Right lobe of liver (tissue), 4 donors: Measurements from ENCODE around the gene TAGLN2.

Experiments used
- CTCF ChIP-seq, 4 donors: fragments of 200-600 bp in 3 of 4; fragments of 450-650 bp in 1 of 4; IDR thresholded peaks; one replicate each; pipeline versions ENCODE4 v1.5.1 to v1.8.0; 2016 to 2022; ENCODE audit warnings: antibody characterized with exemption in 4 of 4, mild to moderate bottlenecking in 2 of 4
- POLR2A ChIP-seq: fragments of 450-650 bp; IDR thresholded peaks from one replicate; pipeline ENCODE4 v1.6.1; 2017; ENCODE audit warnings: antibody characterized with exemption, mild to moderate bottlenecking
- donor health status: DM: no; HTN: no; CAD: no.
- donor health status: DM: no; HTN: no; CAD: no.
- donor health status: DM: no; HTN: yes; CAD: no.

- TF ChIP-seq CTCF (IDR thresholded peaks at IDR 0.05), result no peak
- no peak for TF ChIP-seq POLR2A
These were observed 49.2 kb upstream of the TAGLN2 start for GRCh38 chr1:159974350-159974965.
